GM12878 (cell line): ENCODE data around the gene SMARCA4. TPM values are rescaled to one million over a fixed set of nuclear protein-coding genes. Genes with fewer than 3 reads are reported as not detected.

Experiments
- ATAC-seq: fragments of 200-7000 bp; cut with Tn5 transposase; 3 replicates; pipeline ENCODE4 v1.9.1; 2020; ENCODE audit warnings: mild to moderate bottlenecking, moderate library complexity
- BruUV-seq: library from RNA; stranded (reverse); fragments of 400-500 nt; replicated peaks from 2 replicates; lab custom pipeline; 2021; lab: Mats Ljungman, UMichigan
- CTCF ChIA-PET: fragments of 300-600 bp; sonication (Branson Sonifier 250); formaldehyde crosslinking; extraction: SDS; loops from one replicate; lab custom pipeline; 2021; ENCODE audit warnings: inconsistent platforms; lab: Yijun Ruan, JAX
- POLR2A ChIA-PET: fragments of 350-600 bp; formaldehyde crosslinking; extraction: SDS; loops from one replicate; lab custom pipeline; 2021; ENCODE audit warnings: inconsistent platforms; lab: Charles Lee
- RAD21 ChIA-PET: fragments of 300-600 bp; sonication (Branson Sonifier 250); formaldehyde crosslinking; loops from one replicate; lab custom pipeline; 2023; ENCODE audit warnings: antibody characterized with exemption; ENCODE audit not compliant: unreplicated experiment; lab: Charles Lee
- SMC1A ChIA-PET: fragments of 300-600 bp; sonication (Branson Sonifier 250); formaldehyde crosslinking; loops from one replicate; lab custom pipeline; 2023; ENCODE audit not compliant: unreplicated experiment, uncharacterized antibody; lab: Charles Lee
- DNase-seq: peaks from one replicate; pipeline ENCODE4 v3.0.0-alpha.2; 2011; ENCODE audit warnings: low read depth, low spot score
- FAIRE-seq: peaks from 3 replicates; lab custom pipeline; 2011; peaks lifted over from hg19 to GRCh38; lab: Jason Lieb, UNC
- H2AFZ ChIP-seq: 2 replicates; pipeline ENCODE4 v1.6.0; 2011; ENCODE audit warnings: low read depth, low read length, control low read depth; ENCODE audit not compliant: control insufficient read depth
- H3K27ac ChIP-seq: 2 replicates; pipeline ENCODE4 v1.5.1; 2011; ENCODE audit warnings: control low read depth; ENCODE audit not compliant: control insufficient read depth, insufficient read depth
- H3K27me3 ChIP-seq, 2 experiments: replicated peaks in 1 of 2; 2 replicates each; pipeline versions ENCODE4 v1.6.0 to v1.6.1; 2011; ENCODE audit warnings: low read length in 1 of 2; ENCODE audit not compliant: control insufficient read depth in 2 of 2, insufficient read depth in 2 of 2
- H3K36me3 ChIP-seq, 2 experiments: 2 replicates each; pipeline ENCODE4 v1.5.1; 2011; ENCODE audit warnings: low read length in 1 of 2; ENCODE audit not compliant: control insufficient read depth in 2 of 2, insufficient read depth in 2 of 2
- H3K4me1 ChIP-seq: 2 replicates; pipeline ENCODE4 v1.6.1; 2011; ENCODE audit warnings: mild to moderate bottlenecking, low read length, moderate library complexity, mixed read lengths; ENCODE audit not compliant: control insufficient read depth, insufficient read depth
- H3K4me2 ChIP-seq: 2 replicates; pipeline ENCODE4 v1.6.0; 2011; ENCODE audit warnings: control low read depth; ENCODE audit not compliant: control insufficient read depth, insufficient read depth
- H3K4me3 ChIP-seq: fragments of 200-600 bp; sonication (generic); 2 replicates; pipeline ENCODE4 v1.5.1; 2016
- H3K79me2 ChIP-seq: 2 replicates; pipeline ENCODE4 v1.6.0; 2011; ENCODE audit warnings: low read length; ENCODE audit not compliant: control insufficient read depth, insufficient read depth
- H3K9ac ChIP-seq: 2 replicates; pipeline ENCODE4 v1.8.0; 2011; ENCODE audit warnings: low read length, control low read depth, mixed read lengths; ENCODE audit not compliant: control insufficient read depth, insufficient read depth
- H3K9me3 ChIP-seq: replicated peaks from 3 replicates; pipeline ENCODE4 v1.5.1; 2011; ENCODE audit warnings: mild to moderate bottlenecking, low read length; ENCODE audit not compliant: control insufficient read depth, insufficient read depth
- H4K20me1 ChIP-seq: 2 replicates; pipeline ENCODE4 v1.6.0; 2011; ENCODE audit not compliant: control insufficient read depth, insufficient read depth
- CTCF ChIP-seq, 3 experiments: IDR thresholded peaks in 2 of 3; conservative IDR thresholded peaks in 1 of 3; 2 replicates each; pipeline ENCODE4 v1.5.1; 2011; ENCODE audit warnings: low read depth in 3 of 3, low read length in 3 of 3, mild to moderate bottlenecking in 3 of 3, control low read depth in 2 of 3, moderate library complexity in 2 of 3, inconsistent platforms in 1 of 3, mixed read lengths in 1 of 3; ENCODE audit not compliant: control insufficient read depth in 2 of 3, insufficient read depth in 1 of 3; ENCODE audit errors: extremely low read depth in 1 of 3
- USF1 ChIP-seq: IDR thresholded peaks from 2 replicates; pipeline ENCODE4 v1.6.1; 2011; ENCODE audit warnings: borderline replicate concordance, low read depth, mild to moderate bottlenecking, moderate library complexity, mixed read lengths, low read length; ENCODE audit not compliant: insufficient read depth; ENCODE audit errors: extremely low read length
- ZBTB40 ChIP-seq: fragments of 450-650 bp; IDR thresholded peaks from 2 replicates; pipeline ENCODE4 v1.6.1; 2016; ENCODE audit warnings: mild to moderate bottlenecking, moderate library complexity, borderline replicate concordance
- WGBS: methylation state at CpG from one replicate; pipeline ENCODE4 v1.1.6; 2016; ENCODE audit warnings: low lambda C conversion rate; ENCODE audit not compliant: insufficient replicate concordance, insufficient coverage; ENCODE audit errors: missing lambda C conversion rate; 5-methylcytosine and 5-hydroxymethylcytosine counted together
- in situ Hi-C: fragments of 300-500 bp; cut with MboI; formaldehyde crosslinking; loops from 9 replicates; pipeline ENCODE4 v1.14.3; 2018; ENCODE audit warnings: mixed read lengths
- intact Hi-C: fragments of 100-400 bp; cut with micrococcal nuclease; formaldehyde crosslinking; loops from one replicate; pipeline ENCODE4 v1.14.2; 2022; ENCODE audit not compliant: unreplicated experiment
- polyA plus RNA-seq, 11 experiments: library from polyadenylated mRNA; depleted of rRNA in 4 of 11; unstranded in 6 of 11; stranded (reverse) in 5 of 11; fragments of >200 nt; fragmentation: Nextera tagmentation in 4 of 11; fragmentation: Illumina TruSeq in 1 of 11; extraction: Ambion mirVana in 4 of 11; extraction: Trizol in 1 of 11; gene quantifications; 1 replicate in 1 of 11; 2 replicates in 10 of 11; pipeline versions ENCODE4 v1.2.1 to v1.2.3, GENCODE V29; 2011 to 2016; ENCODE audit warnings: inconsistent platforms in 2 of 11, missing spikeins in 2 of 11, low read depth in 1 of 11
- total RNA-seq, 4 experiments: library from RNA; depleted of rRNA in 3 of 4; stranded (reverse); fragments of >200 nt in 3 of 4; fragmentation: Illumina TruSeq in 1 of 4; extraction: Trizol in 1 of 4; gene quantifications; 2 replicates each; pipeline versions ENCODE4 v1.2.1 to v1.2.3, GENCODE V29; 2013 to 2021

Gene SMARCA4
- total and polyA plus RNA-seq, 10 of the 15 experiments (the other 5 are each of a cell fraction or from before 2014, with no cell fraction given): 22.4 to 175 (median 57.4) TPM

- TF ChIP-seq ZBTB40: no peak
- TF ChIP-seq, all 136 proteins: peak for 6
These were observed 86.0 kb downstream of the SMARCA4 start (continued) for GRCh38 chr19:11046605-11047354.

- TF ChIP-seq CTCF (IDR thresholded peaks at IDR 0.05 in 2 of 3, conservative IDR thresholded peaks at IDR 0.05 in 1 of 3; ENCODE audit: control insufficient read depth in 2 of 3, extremely low read depth in 1 of 3, insufficient read depth in 1 of 3, low read depth in 3 of 3, low read length in 3 of 3): no peak
- no peak for TF ChIP-seq USF1
- Histone ChIP-seq H3K79me2 (no peaks in the 10 kb centered on the region; the same call in 1 of the 2 replicates), H3K36me3 (peaks cover 11 to 13% of the 10 kb centered on the region in 2 experiments), H4K20me1 (no peaks in the 10 kb centered on the region), H3K4me2 (no peak overlapping the region), H3K4me3 (no peak overlapping the region), H3K27me3 (no peaks in the 10 kb centered on the region), H3K27ac (peak overlapping the region; percentile 31), H3K9me3 (no peaks in the 10 kb centered on the region), H2AFZ (no peak overlapping the region), H3K4me1 (peaks cover 62% of the 10 kb centered on the region), H3K9ac (no peak overlapping the region)
- in situ Hi-C loops (no loop called here), intact Hi-C loops (no loop called here)
- no peak for DNase-seq
- ChIA-PET RAD21 (no interaction called here), SMC1A (no interaction called here), POLR2A (interaction anchor here (0.5 to 1.0 kb wide), 3 partner anchors 82 to 539 kb away, joined by 3 to 6 read pairs (median 3); no protein-coding TSS in a partner anchor), CTCF (interaction anchor here (0.8 to 2.7 kb wide), 2 partner anchors 12 to 111 kb away, joined by 3 to 15 read pairs; no protein-coding TSS in a partner anchor)
- BruUV-seq: no TSS peak
- 97% methylated on average over 4 of the region's 4 CpGs for WGBS
- ATAC-seq: no peak
- no peak for FAIRE-seq
These were observed 87.0 kb downstream of the SMARCA4 start for GRCh38 chr19:11047866-11048265.
